ENCODE results near the gene MINAR1.

MINAR1 gene

DNA sequence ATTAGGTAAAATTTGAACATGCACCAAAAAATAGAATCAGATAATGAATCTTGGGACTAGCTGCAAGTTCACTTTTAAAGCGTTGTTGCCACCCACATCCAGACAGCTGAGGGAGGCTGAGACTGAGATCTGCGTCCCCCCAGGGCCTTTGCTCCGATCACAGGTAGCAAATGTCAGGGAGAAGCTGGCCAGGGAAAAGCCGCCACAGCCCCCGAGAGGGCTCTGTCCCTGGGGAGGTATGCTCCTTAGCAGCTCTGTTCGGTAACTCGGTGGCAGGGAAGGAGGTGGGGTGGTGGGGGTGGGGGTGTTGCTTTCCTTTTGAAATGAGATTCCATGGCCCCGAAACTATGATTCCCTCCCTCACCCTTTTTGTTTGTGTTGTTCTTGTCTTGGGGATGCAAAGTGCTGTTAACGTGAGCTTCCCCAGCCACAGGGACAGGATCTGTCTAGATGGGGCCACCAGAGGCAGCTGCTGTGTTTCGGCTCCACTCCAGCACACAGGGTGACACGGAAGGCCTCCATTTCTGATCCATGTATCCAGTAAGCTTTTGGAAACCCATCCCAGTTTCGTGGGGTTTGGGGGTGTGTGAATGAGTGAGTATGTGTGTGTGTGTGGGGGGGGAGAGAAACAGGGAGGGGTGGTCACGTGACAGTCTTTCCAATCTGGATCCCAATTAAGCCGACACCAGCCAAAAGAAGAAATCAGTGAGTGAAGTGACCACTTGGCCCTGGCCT, 1.1 kb upstream of the MINAR1 start:
- DNase-seq (ENCODE audit: low spot score): peak; percentile 24

- DNase-seq (ENCODE audit: low spot score): no peak
Observed at GRCh38 chr15:79432345-79433275, 474 bp downstream of the MINAR1 start.

DNA sequence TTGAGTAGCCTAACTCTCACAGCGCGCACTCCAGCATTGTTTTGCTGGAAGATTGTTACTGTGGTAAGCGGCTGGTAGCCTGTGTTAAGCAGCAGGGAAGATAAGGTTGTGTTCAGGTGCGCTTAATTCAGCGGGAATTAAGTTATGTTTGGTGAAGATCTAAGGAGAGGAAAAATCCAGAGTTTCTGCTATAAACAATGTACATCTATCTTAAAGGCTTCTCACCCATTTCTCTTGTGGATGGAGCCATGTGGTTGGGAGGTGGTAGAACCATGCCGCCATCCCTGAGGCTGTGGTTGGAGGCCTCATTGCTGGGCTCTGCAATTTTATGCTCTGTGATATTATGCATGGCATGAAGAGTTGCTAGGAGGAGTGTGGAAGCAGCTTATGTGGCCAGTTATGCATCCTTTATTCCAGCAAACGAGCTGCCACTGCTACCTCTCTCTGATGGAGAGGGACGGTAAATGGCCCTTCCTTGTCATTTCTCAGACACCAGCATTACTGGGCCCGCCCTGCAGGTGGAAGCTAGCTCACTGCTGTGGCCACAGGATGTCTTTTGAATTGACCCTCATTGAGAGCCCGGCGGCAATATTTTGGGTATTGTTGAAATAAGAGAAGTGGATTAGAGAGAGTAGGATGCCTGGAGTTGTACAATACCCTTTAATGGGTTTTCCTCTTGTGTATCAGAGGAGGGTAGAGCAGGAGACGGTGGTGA, 1.3 kb downstream of the MINAR1 start:
- no peak for DNase-seq (ENCODE audit: low spot score)

- no peak for DNase-seq (ENCODE audit: low spot score)
Observed at GRCh38 chr15:79434361-79434760, 2.2 kb downstream of the MINAR1 start.

DNA sequence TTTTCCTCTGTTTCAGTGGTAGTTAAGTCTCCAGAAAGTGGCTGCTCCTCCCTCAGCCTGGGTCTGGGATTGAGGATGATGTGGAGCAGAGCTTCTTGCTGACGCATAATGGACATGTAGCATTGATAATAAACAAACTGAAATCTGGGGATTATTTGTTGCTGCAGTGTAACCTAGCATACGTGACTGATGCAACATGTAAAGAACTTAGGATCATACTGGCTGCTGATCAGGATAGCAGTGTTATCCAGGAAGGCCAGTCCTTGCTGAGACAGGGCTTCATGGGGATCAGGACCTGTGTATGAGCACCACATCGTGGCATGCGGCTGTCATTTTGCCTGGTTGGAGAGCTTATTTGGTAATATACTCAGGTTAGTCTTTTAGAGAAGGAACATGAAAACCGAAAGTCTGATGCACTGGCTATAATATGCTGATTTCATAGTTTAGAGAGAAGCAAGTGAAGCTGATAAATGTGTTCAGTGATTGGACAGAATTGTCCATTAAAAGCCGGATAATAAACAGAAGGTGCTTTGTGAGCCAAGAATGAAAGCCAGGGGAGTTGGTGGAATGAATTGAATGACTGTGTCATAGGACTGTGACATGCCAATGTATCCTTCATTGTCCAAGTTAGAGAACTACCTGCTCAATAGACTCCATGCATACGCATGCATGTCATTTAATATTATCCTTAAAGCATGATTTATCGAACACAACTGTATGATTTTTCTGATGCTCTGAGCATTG, 4.1 kb downstream of the MINAR1 start:
- no peak for DNase-seq (ENCODE audit: low spot score)

DNA sequence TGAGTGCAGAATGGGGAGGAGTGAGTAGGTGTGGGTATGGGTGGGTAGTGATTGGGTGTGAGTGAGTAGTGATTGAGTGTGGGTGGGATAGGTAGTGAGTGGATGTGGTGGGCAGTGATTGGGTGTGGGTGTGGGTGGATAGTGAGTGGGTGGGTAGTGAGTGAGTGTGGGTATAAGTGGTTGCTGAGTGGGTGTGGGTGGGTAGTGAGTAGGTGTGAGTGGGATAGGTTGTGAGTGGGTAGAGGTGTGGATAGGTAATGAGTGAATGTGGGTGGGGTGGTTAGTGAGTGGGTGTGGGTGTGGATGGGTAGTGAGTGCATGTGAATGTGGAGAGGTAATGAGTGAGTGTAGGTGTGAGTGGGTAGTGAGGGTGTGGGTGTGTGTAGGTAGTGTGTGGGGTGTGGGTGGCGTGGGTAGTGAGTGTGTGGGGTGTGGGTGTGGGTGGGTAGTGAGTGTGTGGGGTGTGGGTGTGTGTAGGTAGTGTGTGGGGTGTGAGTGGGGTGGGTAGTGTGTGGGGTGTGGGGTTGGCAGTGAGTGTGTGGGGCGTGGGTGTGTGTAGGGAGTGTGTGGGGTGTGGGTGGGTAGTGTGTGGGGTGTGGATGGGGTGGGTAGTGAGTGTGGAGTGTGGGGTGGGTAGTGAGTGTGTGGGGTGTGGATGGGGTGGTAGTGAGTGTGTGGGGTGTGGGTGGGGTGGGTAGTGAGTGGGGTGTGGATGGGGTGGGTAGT, 5.3 kb downstream of the MINAR1 start:
- no peak for DNase-seq (ENCODE audit: low spot score)

GRCh38 chr15:79439236-79439635, 7.1 kb downstream of the MINAR1 start:
- DNase-seq (ENCODE audit: low spot score): no peak

DNA sequence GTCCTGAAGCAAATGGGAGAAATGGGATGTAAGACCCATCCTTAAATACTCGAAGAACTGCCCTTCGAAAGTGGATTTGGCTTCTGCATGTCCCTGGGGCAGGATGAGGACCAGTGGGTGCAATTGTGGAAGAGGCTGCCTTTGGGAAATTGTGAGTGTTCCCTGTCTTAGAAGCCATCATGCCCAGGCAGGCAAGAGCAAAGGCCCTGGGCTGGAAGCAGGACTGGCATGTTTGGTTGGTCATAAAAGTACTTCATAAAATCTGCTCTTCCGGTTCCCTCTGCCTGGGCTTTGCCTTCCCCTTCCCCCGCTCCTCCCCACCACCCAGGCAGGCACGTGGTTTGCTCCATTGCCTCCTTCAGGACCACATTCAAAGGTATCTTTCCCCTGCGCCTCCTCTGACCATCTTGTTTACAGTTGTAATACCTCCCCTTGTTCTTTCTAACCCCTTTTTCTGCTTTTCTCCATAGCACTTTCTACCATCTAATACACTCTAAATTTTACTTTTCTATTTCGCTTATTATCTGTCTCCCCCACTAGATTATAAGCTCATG, 8.3 kb downstream of the MINAR1 start:
- DNase-seq (ENCODE audit: low spot score): no peak

- no peak for DNase-seq (ENCODE audit: low spot score)
Observed at GRCh38 chr15:79442911-79443310, 10.8 kb downstream of the MINAR1 start.

DNA sequence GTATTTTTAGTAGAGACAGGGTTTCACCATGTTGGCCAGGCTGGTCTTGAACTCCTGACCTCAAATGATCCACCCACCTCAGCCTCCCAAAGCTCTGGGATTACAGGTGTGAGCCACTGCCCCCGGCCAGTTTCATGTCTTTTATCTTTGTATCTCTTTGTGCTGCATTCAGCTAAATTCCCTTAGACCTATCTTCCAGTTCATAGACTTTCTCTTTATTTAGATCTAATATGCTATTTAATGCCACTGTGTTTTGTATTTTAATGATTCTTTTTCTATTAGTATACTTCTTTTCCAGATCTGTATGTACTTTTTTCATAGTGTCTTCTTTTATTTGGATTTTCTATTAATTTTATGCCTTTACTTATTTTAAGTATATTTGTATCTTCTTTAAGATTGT, 14.9 kb downstream of the MINAR1 start:
- no peak for DNase-seq (ENCODE audit: low spot score)

GRCh38 chr15:79450648-79451047, 18.5 kb downstream of the MINAR1 start:
- no peak for DNase-seq (ENCODE audit: low spot score)

DNA sequence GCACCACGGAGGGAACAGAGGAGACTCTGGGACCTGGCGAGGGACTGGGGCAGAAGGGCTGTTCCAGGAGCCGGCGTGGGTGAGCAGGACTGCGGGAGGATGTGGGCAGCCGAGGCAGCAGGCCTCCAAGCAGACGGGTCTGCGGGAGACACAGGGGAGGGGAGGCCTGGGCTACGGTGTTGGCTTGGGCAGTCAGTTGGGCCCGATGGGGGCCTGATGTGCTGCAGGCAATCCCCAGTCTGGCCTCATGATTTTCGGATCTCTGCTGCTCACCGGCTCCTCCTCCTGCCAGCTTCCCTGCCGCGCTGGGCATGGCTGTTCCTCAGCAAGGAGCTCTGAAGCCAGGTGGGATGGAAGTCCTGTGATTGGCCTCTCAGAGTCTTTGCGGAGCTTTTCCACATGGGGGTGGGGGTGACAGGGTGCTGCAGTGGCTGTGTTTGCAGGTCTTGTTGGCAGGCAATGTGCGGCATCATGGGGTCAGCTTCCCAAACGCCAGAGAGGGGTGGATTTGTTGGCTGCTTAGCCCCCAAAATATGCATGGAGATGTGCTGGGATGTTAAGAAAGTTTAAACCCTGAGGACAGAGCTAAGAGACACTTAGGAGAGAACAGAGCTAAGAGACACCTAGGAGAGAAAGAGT, 19.3 kb downstream of the MINAR1 start:
- no peak for DNase-seq (ENCODE audit: low spot score)

DNA sequence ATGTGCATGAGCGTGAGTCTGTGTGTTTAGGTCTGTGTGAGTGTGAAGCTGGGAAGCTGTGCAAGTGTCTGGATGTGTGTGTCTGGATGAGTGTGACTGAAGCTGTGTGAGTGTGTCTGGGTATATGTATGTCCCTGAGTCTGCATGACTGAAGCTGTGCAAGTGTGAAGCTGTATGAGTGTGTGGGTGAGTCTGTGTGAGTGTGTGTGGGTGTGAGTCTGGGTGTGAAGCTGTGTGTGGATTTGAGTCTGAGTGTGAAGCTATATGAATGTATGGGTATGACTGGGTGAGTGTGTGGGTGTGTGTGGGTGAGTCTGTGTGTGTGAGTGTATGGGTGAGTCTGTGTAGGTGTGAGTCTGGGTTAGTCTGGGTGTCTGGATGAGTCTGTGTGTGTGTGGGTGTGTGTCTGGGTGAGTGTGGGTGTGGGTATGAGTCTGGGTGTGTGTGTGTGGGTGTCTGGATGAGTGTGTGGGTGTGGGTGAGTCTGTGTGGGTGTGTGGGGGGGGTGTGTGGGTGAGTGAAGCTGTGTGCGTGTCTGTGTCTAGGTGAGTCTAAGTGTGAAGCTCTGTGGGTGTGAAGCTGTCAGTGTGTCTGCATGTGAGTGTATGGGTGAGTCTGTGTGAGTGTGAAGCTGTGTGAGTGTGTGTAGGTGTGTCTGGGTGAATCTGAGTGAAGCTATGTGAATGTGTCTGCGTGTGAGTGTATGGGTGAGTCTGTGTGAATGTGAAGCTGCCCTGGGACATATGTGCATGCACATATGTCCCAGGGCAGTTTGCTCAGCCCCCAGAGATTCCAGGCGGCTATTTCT, 20.3 kb downstream of the MINAR1 start:
- no peak for DNase-seq (ENCODE audit: low spot score)

DNA sequence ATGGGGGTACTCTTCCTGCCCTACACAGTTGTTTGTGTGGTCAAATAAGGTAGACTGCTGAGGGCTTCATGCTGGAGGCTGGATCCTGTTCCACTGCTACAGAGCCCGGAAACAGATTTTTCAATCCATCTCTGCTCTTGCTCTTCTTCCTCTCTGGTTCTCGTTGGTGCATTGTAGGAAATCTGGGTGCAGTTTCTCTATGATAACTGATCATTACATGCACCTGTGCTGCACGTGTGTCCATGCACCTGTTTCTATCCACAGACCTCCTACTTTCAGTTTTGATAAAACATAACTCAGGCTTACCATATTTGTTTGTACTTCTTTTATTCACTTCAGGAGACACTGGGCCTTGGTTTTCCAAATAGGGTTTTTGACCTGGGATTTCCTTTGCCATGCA, 21.3 kb downstream of the MINAR1 start:
- DNase-seq (ENCODE audit: low spot score): no peak

- no peak for DNase-seq (ENCODE audit: low spot score)
Observed at GRCh38 chr15:79454063-79454462, 21.9 kb downstream of the MINAR1 start.

GRCh38 chr15:79455361-79455760, 23.2 kb downstream of the MINAR1 start:
- DNase-seq (ENCODE audit: low spot score): no peak

DNA sequence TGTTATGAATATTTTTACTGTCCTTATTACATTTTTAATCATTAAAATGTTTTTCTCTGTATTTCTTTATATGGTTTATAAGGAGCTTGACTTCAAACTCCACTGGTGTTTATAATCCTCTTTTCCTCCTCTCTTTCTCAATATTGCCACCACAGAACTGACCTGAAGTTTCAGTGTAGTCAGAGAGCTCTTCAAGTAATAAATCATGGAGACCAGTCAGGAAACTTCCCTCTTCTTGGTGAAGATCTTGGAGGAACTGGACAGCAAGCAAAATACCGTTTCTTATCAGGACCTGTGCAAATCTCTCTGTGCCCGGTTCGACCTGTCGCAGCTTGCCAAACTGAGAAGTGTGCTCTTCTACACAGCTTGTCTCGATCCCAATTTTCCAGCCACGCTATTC, 23.8 kb downstream of the MINAR1 start:
- DNase-seq (ENCODE audit: low spot score): no peak

- no peak for DNase-seq (ENCODE audit: low spot score)
Observed at GRCh38 chr15:79458491-79458890, 26.4 kb downstream of the MINAR1 start.

DNA sequence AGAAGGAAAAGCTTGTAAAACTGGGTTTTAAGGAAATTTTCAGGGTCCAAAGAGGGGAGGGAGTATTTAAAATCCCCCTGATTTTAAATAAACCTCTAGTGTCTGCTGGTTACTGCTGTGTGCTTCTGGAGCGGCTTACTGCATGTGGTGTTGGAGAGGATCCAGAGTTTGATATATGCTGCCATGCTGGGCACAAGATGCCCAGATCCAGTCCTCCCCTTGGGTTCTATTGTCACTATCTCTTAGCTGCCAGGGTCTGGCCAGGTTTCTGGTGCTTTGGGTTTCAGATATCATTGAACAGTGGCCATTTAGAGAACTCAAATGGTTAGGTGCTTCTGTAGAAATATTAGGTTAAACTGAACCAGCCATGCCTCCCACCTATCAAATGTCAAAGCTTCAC, 27.5 kb downstream of the MINAR1 start:
- no peak for DNase-seq (ENCODE audit: low spot score)
